DOHH2 (cell line): Measurements from ENCODE around the gene SLCO3A1.

Source experiments
- H3F3A ChIP-seq: fragments of 200-600 bp; sonication (generic), shearing (Covaris generic); 2 replicates; pipeline ENCODE4 v1.6.0; 2016; ENCODE audit warnings: antibody characterized with exemption, mild to moderate bottlenecking; ENCODE audit not compliant: control insufficient read depth, insufficient read depth
- H3K27ac ChIP-seq: fragments of 200-600 bp; sonication (generic); 2 replicates; pipeline ENCODE4 v1.5.1; 2014; ENCODE audit warnings: low read depth, mild to moderate bottlenecking, low read length, moderate library complexity
- H3K27me3 ChIP-seq: fragments of 200-600 bp; sonication (generic); 2 replicates; pipeline ENCODE4 v1.6.1; 2014; ENCODE audit warnings: mild to moderate bottlenecking, low read length, mixed read lengths; ENCODE audit not compliant: control insufficient read depth
- H3K36me3 ChIP-seq: fragments of 200-600 bp; sonication (generic); 2 replicates; pipeline ENCODE4 v1.6.1; 2014; ENCODE audit warnings: mild to moderate bottlenecking, low read length, moderate library complexity, mixed read lengths; ENCODE audit not compliant: control insufficient read depth
- H3K4me1 ChIP-seq: fragments of 200-600 bp; sonication (generic); 2 replicates; pipeline ENCODE4 v1.6.1; 2014; ENCODE audit warnings: mild to moderate bottlenecking, low read length, mixed read lengths; ENCODE audit not compliant: control insufficient read depth
- H3K4me2 ChIP-seq: fragments of 200-600 bp; sonication (generic); 2 replicates; pipeline ENCODE4 v1.6.0; 2014; ENCODE audit warnings: mild to moderate bottlenecking, low read length, moderate library complexity
- H3K4me3 ChIP-seq: fragments of 200-600 bp; sonication (generic); 2 replicates; pipeline ENCODE4 v1.5.1; 2014; ENCODE audit warnings: mild to moderate bottlenecking, low read length, mixed read lengths
- H3K79me2 ChIP-seq: fragments of 200-600 bp; sonication (generic); 2 replicates; pipeline ENCODE4 v1.6.1; 2014; ENCODE audit warnings: mild to moderate bottlenecking, low read length, mixed read lengths; ENCODE audit not compliant: control insufficient read depth
- H3K9me2 ChIP-seq: fragments of 200-600 bp; sonication (generic); replicated peaks from 2 replicates; pipeline ENCODE4 v1.6.1; 2014; ENCODE audit warnings: mild to moderate bottlenecking, low read length, mixed read lengths; ENCODE audit not compliant: control insufficient read depth
- H3K9me3 ChIP-seq: fragments of 200-600 bp; sonication (generic); 2 replicates; pipeline ENCODE4 v1.6.1; 2014; ENCODE audit warnings: antibody characterized with exemption, low read length, mixed read lengths; ENCODE audit not compliant: control insufficient read depth, insufficient read depth
- H4K20me1 ChIP-seq: fragments of 200-600 bp; sonication (generic); 2 replicates; pipeline ENCODE4 v1.6.0; 2014; ENCODE audit warnings: low read depth, mild to moderate bottlenecking, antibody characterized with exemption, low read length, moderate library complexity; ENCODE audit not compliant: control insufficient read depth, insufficient read depth
- CTCF ChIP-seq: fragments of 200-600 bp; sonication (generic); IDR thresholded peaks from one replicate; pipeline ENCODE4 v1.5.1; 2014; ENCODE audit warnings: antibody characterized with exemption, mild to moderate bottlenecking, low read depth, low read length; ENCODE audit not compliant: poor library complexity, severe bottlenecking
- EZH2phosphoT487 ChIP-seq: fragments of 200-600 bp; sonication (generic); IDR thresholded peaks from 2 replicates; pipeline ENCODE4 v1.6.1; 2017; ENCODE audit warnings: borderline replicate concordance, mild to moderate bottlenecking, antibody characterized with exemption, low read length, moderate library complexity, mixed read lengths

The SLCO3A1 gene

GRCh38 chr15:91876187-91876586 is 22.7 kb downstream of the SLCO3A1 start:
- H3K9me2 ChIP-seq = no peaks in the 10 kb centered on the region
- H3F3A ChIP-seq = no peaks in the 10 kb centered on the region
- no peak overlapping the region for H3K27ac ChIP-seq
- no peak overlapping the region for H3K4me3 ChIP-seq
- no peaks in the 10 kb centered on the region for H3K27me3 ChIP-seq
- peaks cover 13% of the 10 kb centered on the region for H3K79me2 ChIP-seq
- no peak overlapping the region for H3K4me2 ChIP-seq
- no peaks in the 10 kb centered on the region for H3K36me3 ChIP-seq
- H4K20me1 ChIP-seq = no peaks in the 10 kb centered on the region
- H3K9me3 ChIP-seq = no peaks in the 10 kb centered on the region
- TF ChIP-seq EZH2phosphoT487 = no peak
- no peak for TF ChIP-seq CTCF
- H3K4me1 ChIP-seq = no peaks in the 10 kb centered on the region

DNA sequence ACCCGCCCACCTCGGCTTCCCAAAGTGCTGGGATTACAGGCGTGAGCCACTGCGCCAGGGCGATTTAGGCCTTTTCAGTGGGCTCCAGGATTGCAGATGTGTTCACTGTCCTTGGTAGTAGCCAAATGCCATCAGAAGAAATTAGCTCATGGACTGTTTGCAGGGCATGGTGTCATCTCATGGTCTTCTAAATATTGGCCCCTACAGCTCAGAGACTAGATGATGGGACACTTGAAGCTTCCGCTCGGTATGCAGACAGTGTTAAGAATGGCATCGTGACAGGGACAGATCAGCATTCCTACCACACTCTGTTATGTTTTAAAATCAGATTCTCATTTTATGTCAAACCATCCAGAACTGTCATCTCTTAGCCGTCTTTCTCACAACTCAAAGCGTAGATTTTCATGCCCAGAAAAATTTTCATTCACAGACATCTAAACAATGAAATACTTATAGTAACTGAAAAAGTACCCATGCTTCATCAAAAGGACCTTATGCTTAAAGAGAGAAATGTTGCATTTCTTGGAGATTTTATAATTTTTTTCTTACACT is 24.9 kb downstream of the SLCO3A1 start:
- no peak for TF ChIP-seq CTCF
- TF ChIP-seq EZH2phosphoT487 = no peak
- Histone ChIP-seq H3K9me2 (no peaks in the 10 kb centered on the region), H3K79me2 (peaks cover 5% of the 10 kb centered on the region; the same call in 1 of the 2 replicates), H3F3A (no peaks in the 10 kb centered on the region), H3K9me3 (no peaks in the 10 kb centered on the region), H3K27ac (no peak overlapping the region), H3K27me3 (no peaks in the 10 kb centered on the region), H3K4me2 (no peak overlapping the region), H3K4me3 (no peak overlapping the region), H4K20me1 (no peaks in the 10 kb centered on the region), H3K4me1 (no peaks in the 10 kb centered on the region), H3K36me3 (no peaks in the 10 kb centered on the region)

GRCh38 chr15:91879158-91879557 is 25.6 kb downstream of the SLCO3A1 start:
- Histone ChIP-seq H3K4me2 (no peak overlapping the region), H3F3A (no peaks in the 10 kb centered on the region), H3K27me3 (no peaks in the 10 kb centered on the region), H3K4me3 (no peak overlapping the region), H3K4me1 (no peaks in the 10 kb centered on the region), H3K9me3 (no peaks in the 10 kb centered on the region), H3K9me2 (no peaks in the 10 kb centered on the region), H3K79me2 (peaks cover 5% of the 10 kb centered on the region; the same call in 1 of the 2 replicates), H3K27ac (no peak overlapping the region), H4K20me1 (no peaks in the 10 kb centered on the region), H3K36me3 (no peaks in the 10 kb centered on the region)
- TF ChIP-seq CTCF = no peak
